Lung (tissue), 12 donors: ENCODE data around the gene PRKD1. TPM values are rescaled to one million over a fixed set of nuclear protein-coding genes. Genes with fewer than 3 reads are reported as not detected.

Experiments
- ATAC-seq: fragments of 200-7000 bp; cut with Tn5 transposase; one replicate; pipeline ENCODE4 v1.9.1; 2020; ENCODE audit warnings: moderate number of reproducible peaks; ENCODE audit not compliant: insufficient read depth, low FRiP score
- DNase-seq, 3 donors: peaks; one replicate each; pipeline ENCODE4 v3.0.0-alpha.2; 2013 to 2017
- H3K27ac ChIP-seq, 2 donors: one replicate each; pipeline ENCODE4 v1.5.1; 2013; ENCODE audit warnings: mild to moderate bottlenecking in 2 of 2, moderate library complexity in 2 of 2, control low read depth in 1 of 2, inconsistent platforms in 1 of 2, low read depth in 1 of 2, low read length in 1 of 2
- H3K27me3 ChIP-seq, 3 donors: one replicate each; pipeline ENCODE4 v1.5.1; 2013; ENCODE audit warnings: low read length in 2 of 3; ENCODE audit not compliant: control insufficient read depth in 3 of 3, insufficient read depth in 3 of 3
- H3K36me3 ChIP-seq, 4 donors: one replicate each; pipeline ENCODE4 v1.5.1; 2013; ENCODE audit warnings: low read length in 4 of 4, mild to moderate bottlenecking in 1 of 4, moderate library complexity in 1 of 4; ENCODE audit not compliant: control insufficient read depth in 4 of 4, insufficient read depth in 4 of 4
- H3K4me1 ChIP-seq, 5 donors: one replicate each; pipeline ENCODE4 v1.5.1; 2013; ENCODE audit warnings: low read length in 5 of 5, mild to moderate bottlenecking in 2 of 5, moderate library complexity in 1 of 5; ENCODE audit not compliant: control insufficient read depth in 5 of 5, insufficient read depth in 5 of 5
- H3K4me3 ChIP-seq: one replicate; pipeline ENCODE4 v1.5.1; 2013; ENCODE audit warnings: mild to moderate bottlenecking, control low read depth, moderate library complexity
- H3K9ac ChIP-seq, 2 donors: one replicate each; pipeline ENCODE4 v1.5.1; 2013; ENCODE audit warnings: low read length in 2 of 2, control low read depth in 1 of 2; ENCODE audit not compliant: insufficient read depth in 1 of 2
- H3K9me3 ChIP-seq, 4 donors: one replicate each; pipeline ENCODE4 v1.5.1; 2013; ENCODE audit warnings: low read length in 3 of 4, mild to moderate bottlenecking in 1 of 4, moderate library complexity in 1 of 4; ENCODE audit not compliant: control insufficient read depth in 4 of 4, insufficient read depth in 3 of 4
- WGBS, 2 donors: extraction: QIAGEN DNeasy Blood & Tissue Kit; methylation state at CpG; one replicate each; pipeline ENCODE4 v1.1.7; 2013; 5-methylcytosine and 5-hydroxymethylcytosine counted together
- polyA plus RNA-seq, 2 donors: library from polyadenylated mRNA; stranded (reverse); fragments of 200-250 nt; gene quantifications; one replicate each; pipeline ENCODE4 v1.2.1, GENCODE V29; 2013
- total RNA-seq, 2 donors: library from RNA; depleted of rRNA in 1 of 2; stranded (reverse); fragments of >200 nt in 1 of 2; gene quantifications; one replicate each; pipeline ENCODE4 v1.2.1, GENCODE V29; 2014 to 2021
- TF ChIP-seq, protein P1 (sequence below): IDR thresholded peaks from 2 replicates; pipeline ENCODE4 v1.5.1; 2012; ENCODE audit warnings: mild to moderate bottlenecking; ENCODE audit errors: control extremely low read depth, extremely low read depth
- donor health status: control.
- donor health status: control.
- donor health status: Bipolar disorder and iron deficiency.
- donor health status: healthy.
- donor health status: DM: yes; HTN: yes; CAD: no.

The PRKD1 gene
- total and polyA plus RNA-seq, 4 donors, result 4.0 to 20.9 (median 11.2) TPM

DNA sequence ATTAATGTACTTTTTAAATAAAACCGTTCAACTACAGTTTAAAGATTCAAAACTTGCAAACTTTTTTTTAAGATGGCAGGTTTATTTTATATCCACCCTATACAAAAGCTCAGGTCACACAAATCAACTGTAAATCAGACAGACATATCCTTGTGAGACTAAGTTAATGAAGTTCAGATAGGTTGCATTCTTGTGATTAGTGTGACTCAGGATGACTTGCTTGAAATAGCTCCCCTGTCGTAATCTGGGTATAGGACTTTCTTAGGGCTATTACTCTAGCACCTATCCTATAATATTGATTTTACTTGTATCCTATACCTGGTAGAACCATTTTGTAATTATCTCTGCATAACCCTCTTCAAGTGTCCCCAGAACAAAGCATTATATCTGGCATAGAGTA is 9.5 kb upstream of the PRKD1 start:
- ATAC-seq, result no peak
- no peak for DNase-seq

DNA sequence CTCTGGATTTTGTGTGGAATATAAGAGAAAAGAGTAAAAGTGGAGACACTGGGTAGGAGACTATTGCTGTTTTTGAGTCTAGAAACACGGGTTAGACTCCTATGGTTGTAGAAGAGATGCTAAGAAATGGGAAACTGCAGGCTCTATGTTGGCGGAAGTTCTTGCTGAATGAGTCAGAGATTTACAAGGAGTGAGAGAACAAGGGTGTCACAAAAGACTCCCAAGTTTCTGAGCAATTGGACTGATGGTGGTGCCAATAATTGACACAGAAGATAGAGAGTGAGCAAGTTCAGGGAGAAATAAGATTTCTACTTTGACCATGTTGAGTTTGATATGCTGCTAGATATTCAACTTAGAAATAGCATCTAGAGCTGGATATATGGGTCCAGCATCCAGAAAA is 2.6 kb upstream of the PRKD1 start:
- 75 to 77% methylated on average over 2 of the region's 2 CpGs for WGBS, 2 donors
- ATAC-seq (no peak), DNase-seq (no peak)
- Histone ChIP-seq H3K9ac (no peak overlapping the region), H3K4me3 (no peak overlapping the region), H3K4me1 (peaks cover 2 to 16% (median 5%) of the 10 kb centered on the region in 5 donors), H3K9me3 (no peaks in the 10 kb centered on the region), H3K27me3 (peaks cover 0 to 2% (median 0%) of the 10 kb centered on the region in 3 donors), H3K36me3 (no peaks in the 10 kb centered on the region), H3K27ac (no peak overlapping the region)
- TF ChIP-seq, protein P1, sequence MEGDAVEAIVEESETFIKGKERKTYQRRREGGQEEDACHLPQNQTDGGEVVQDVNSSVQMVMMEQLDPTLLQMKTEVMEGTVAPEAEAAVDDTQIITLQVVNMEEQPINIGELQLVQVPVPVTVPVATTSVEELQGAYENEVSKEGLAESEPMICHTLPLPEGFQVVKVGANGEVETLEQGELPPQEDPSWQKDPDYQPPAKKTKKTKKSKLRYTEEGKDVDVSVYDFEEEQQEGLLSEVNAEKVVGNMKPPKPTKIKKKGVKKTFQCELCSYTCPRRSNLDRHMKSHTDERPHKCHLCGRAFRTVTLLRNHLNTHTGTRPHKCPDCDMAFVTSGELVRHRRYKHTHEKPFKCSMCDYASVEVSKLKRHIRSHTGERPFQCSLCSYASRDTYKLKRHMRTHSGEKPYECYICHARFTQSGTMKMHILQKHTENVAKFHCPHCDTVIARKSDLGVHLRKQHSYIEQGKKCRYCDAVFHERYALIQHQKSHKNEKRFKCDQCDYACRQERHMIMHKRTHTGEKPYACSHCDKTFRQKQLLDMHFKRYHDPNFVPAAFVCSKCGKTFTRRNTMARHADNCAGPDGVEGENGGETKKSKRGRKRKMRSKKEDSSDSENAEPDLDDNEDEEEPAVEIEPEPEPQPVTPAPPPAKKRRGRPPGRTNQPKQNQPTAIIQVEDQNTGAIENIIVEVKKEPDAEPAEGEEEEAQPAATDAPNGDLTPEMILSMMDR, result no peak

More for the DNA sequence above, 9.5 kb upstream of the PRKD1 start:
- H3K27me3 ChIP-seq, result no peaks in the 10 kb centered on the region
- WGBS, 2 donors, result 88 to 95% methylated on average over 2 of the region's 2 CpGs
- no peak overlapping the region for H3K27ac ChIP-seq
- no peak overlapping the region for H3K4me3 ChIP-seq
- H3K36me3 ChIP-seq, result no peaks in the 10 kb centered on the region
- TF ChIP-seq, protein P1, result no peak
- no peak overlapping the region for H3K9ac ChIP-seq
- H3K9me3 ChIP-seq, result no peaks in the 10 kb centered on the region
- no peaks in the 10 kb centered on the region for H3K4me1 ChIP-seq

DNA sequence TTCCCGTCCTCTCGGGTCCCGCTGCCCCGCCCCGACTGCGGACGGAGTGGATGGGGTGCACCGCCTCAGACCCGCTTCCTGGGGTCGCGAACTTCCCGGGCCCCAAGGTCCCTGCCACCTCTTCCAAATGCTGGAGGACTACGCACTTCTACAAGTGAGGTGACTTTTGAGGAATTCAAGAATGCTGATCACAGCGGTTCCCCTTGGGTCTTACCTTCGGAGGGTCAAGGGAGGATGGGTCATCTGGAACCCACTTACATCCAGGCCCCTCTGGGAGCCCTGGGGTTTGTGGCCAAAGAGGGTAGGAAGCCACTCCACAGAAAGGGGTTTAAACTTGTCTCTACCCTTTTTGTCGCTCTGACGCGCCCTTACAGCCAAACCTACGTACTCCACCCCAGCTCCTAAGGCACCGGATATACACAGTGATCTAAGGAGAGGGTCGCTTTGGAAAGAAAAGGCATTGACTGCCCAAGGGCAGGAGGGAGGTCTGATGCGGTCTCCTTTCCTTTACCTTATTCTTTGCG is 532 bp upstream of the PRKD1 start:
- Histone ChIP-seq H3K4me1 (peaks cover 3 to 21% (median 8%) of the 10 kb centered on the region in 5 donors), H3K27ac (peak overlapping the region in 1 of 2 donors; percentile 44), H3K4me3 (peak overlapping the region; percentile 18), H3K9me3 (no peaks in the 10 kb centered on the region), H3K36me3 (no peaks in the 10 kb centered on the region), H3K27me3 (peaks cover 0 to 2% (median 0%) of the 10 kb centered on the region in 3 donors), H3K9ac (no peak overlapping the region)
- 21 to 28% methylated on average over 18 to 23 of the region's 23 CpGs for WGBS, 2 donors
- DNase-seq (peak in 2 of 3 donors; percentile 26 to 33), ATAC-seq (no peak)
- TF ChIP-seq, protein P1, result no peak
